Mucosa of descending colon (tissue), 3 donors: ENCODE data around the gene RAB27A. TPM values are rescaled to one million over a fixed set of nuclear protein-coding genes. Genes with fewer than 3 reads are reported as not detected.
A peak's percentile ranks its signal among the peaks of the same experiment; 100 is the strongest.

Experiments used
- ATAC-seq: fragments of 200-7000 bp; cut with Tn5 transposase; one replicate; pipeline ENCODE4 v1.9.1; 2020; ENCODE audit warnings: mild to moderate bottlenecking, moderate library complexity
- DNase-seq, 3 donors: peaks; one replicate each; pipeline ENCODE4 v3.0.0-alpha.2; 2020
- H3K36me3 ChIP-seq: fragments of 200-600 bp; one replicate; pipeline ENCODE4 v1.8.0; 2021; ENCODE audit warnings: low read depth, mild to moderate bottlenecking
- H3K4me1 ChIP-seq: fragments of 200-600 bp; one replicate; pipeline ENCODE4 v1.8.0; 2021; ENCODE audit warnings: low read depth, mild to moderate bottlenecking
- H3K4me3 ChIP-seq: fragments of 200-600 bp; one replicate; pipeline ENCODE4 v1.8.0; 2021; ENCODE audit warnings: mild to moderate bottlenecking
- H3K9me3 ChIP-seq: fragments of 200-600 bp; one replicate; pipeline ENCODE4 v1.8.0; 2021; ENCODE audit warnings: mild to moderate bottlenecking
- CTCF ChIP-seq: fragments of 200-600 bp; IDR thresholded peaks from one replicate; pipeline ENCODE4 v1.8.0; 2022; ENCODE audit warnings: antibody characterized with exemption, mild to moderate bottlenecking
- intact Hi-C, 2 donors: fragments of 100-400 bp; cut with DNase I in 1 of 2; cut with micrococcal nuclease in 1 of 2; formaldehyde crosslinking; loops; one replicate each; pipeline versions ENCODE4 v1.11.0 to v1.11.1; 2022; cut with DNase I, micrococcal nuclease
- total RNA-seq, 3 donors: library from RNA; stranded (reverse); fragmentation: NEBNext Ultra II Directional in 2 of 3; extraction: Animal tissue kit (Norgen Biotek cat#: 25700) in 2 of 3; gene quantifications; one replicate each; pipeline versions ENCODE4 v1.2.1 to v1.2.4, GENCODE V29; 2021 to 2023
- donor health status: DM: no; HTN: no; CAD: no; lungs with moderate emphysema.
- donor health status: DM: no; HTN: no; CAD: no.
- donor health status: DM: no; HTN: yes; CAD: no.

Gene RAB27A
- total RNA-seq, 3 donors from 2014 or later, result 39.0 to 59.8 (median 56.7) TPM

- H3K9me3 ChIP-seq, result no peaks in the 10 kb centered on the region
- peaks cover 31% of the 10 kb centered on the region for H3K4me1 ChIP-seq
- peak within 1 kb of the TSS; percentile 65 for H3K4me3 ChIP-seq
- H3K36me3 ChIP-seq, result peaks cover 4% of the 10 kb centered on the region
- peak; percentile 31 for TF ChIP-seq CTCF
- intact Hi-C loops, result no loop called here
- DNase-seq (peak; percentile 95 to 97 (median 97)), ATAC-seq (peak; percentile 99)
These were observed 92.9 kb downstream of the RAB27A start, which contains the start of gene RSL24D1 for GRCh38 chr15:55196458-55197361. RSL24D1 (minus strand) TSS chr15:55196941; CDS start chr15:55196890, 51 bp downstream.

- Histone ChIP-seq H3K4me1 (peaks cover 31% of the 10 kb centered on the region), H3K9me3 (no peaks in the 10 kb centered on the region), H3K36me3 (peaks cover 4% of the 10 kb centered on the region), H3K4me3 (peak overlapping the region; percentile 65)
- intact Hi-C loops, result no loop called here
- no peak for ATAC-seq
- DNase-seq, result no peak
- TF ChIP-seq CTCF, result no peak
These were observed 93.6 kb downstream of the RAB27A start for GRCh38 chr15:55195996-55196395.

GRCh38 chr15:55194256-55194655, 95.4 kb downstream of the RAB27A start:
- H3K36me3 ChIP-seq, result peaks cover 4% of the 10 kb centered on the region
- DNase-seq (no peak), ATAC-seq (no peak)
- intact Hi-C loops, result no loop called here
- TF ChIP-seq CTCF, result no peak
- no peak overlapping the region for H3K4me3 ChIP-seq
- no peaks in the 10 kb centered on the region for H3K9me3 ChIP-seq
- H3K4me1 ChIP-seq, result peaks cover 31% of the 10 kb centered on the region

GRCh38 chr15:55186331-55186730, 103.3 kb downstream of the RAB27A start:
- no peak for ATAC-seq
- H3K4me1 ChIP-seq, result no peaks in the 10 kb centered on the region

GRCh38 chr15:55183679-55184078, 105.9 kb downstream of the RAB27A start:
- ATAC-seq (no peak), DNase-seq (no peak)
- H3K9me3 ChIP-seq, result no peaks in the 10 kb centered on the region
- no peak for TF ChIP-seq CTCF
- H3K36me3 ChIP-seq, result peaks cover 5% of the 10 kb centered on the region
- intact Hi-C loops, result no loop called here
- H3K4me3 ChIP-seq, result no peak overlapping the region
- H3K4me1 ChIP-seq, result no peaks in the 10 kb centered on the region

More at GRCh38 chr15:55186331-55186730, 103.3 kb downstream of the RAB27A start:
- Histone ChIP-seq H3K36me3 (peaks cover 5% of the 10 kb centered on the region), H3K4me3 (no peak overlapping the region), H3K9me3 (no peaks in the 10 kb centered on the region)
- TF ChIP-seq CTCF, result no peak
- DNase-seq, result no peak
- intact Hi-C loops, result no loop called here
